C1 segment of cervical spinal cord (tissue), 14 donors: Measurements from ENCODE around the gene ZDHHC18.

ENCODE experiments used
- DNase-seq, 14 donors: peaks; one replicate each; lab custom pipeline; 2025; lab: John Stamatoyannopoulos, UW

ZDHHC18 gene

DNA sequence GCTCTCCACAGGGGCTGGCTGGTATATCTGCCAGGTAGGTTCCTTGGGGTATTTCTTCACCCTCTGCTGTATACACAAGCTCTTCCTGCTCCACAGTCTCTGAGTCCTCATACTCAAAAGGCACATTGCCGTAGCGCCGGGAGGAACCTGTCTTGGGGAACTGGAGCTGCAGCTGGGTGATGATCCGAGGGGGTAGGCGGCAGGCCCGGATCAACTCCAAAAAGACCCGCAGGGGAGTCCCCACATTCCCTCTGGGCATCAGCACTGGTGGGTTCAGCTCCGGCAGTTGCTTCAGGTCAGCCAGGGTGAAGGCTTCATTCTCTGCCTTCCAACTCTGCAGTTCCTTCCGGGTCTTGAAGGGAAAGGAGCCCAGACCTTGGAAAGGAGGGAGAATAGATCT is 70.9 kb downstream of the ZDHHC18 start:
- DNase-seq: no peak

DNA sequence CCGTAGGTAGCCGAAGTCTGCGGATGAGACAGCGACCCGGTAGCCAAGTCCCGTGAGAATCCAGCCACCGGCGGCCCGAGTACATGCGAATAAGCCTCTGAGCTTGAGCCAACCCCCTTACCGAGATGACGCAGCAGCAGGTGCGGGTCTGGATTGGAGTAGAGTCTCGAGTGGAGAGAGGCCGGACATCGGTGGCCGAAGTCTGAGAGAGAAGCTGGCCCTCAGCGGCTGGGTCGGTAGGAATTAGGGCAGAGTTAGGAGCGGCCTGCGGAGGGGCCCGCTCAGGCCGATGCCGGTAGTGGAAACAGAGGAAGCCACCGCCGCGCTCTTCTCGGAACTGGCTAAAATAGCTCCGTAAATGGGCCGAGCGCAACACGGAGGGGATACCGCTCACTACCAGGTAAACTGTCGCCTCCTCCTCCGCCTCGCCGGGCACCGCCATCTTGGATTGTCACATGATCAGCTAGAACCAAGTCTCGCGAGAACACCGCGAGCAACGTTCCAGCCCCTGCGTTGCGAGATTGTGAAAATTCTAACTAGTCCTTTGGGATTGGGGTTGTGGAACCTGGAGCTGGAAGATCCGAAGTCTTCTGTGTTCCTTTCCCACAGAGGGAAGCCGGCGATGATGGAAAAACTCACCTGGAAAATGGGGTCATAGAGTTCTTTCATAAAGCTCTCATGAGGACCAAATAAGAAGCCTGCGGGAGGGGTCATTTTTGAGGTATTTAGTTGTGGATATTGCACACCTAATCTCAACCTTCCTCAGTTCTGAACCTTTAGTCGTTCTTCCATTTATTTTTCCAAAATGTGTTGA is 73.7 kb downstream of the ZDHHC18 start, which contains the start of gene GPATCH3:
TSS of gene GPATCH3 (minus strand) at position 467 of the 814 bp plus-strand sequence. CDS start at position 442, 25 bp downstream.
- DNase-seq: peak; percentile 14 to 86 (median 74)

DNA sequence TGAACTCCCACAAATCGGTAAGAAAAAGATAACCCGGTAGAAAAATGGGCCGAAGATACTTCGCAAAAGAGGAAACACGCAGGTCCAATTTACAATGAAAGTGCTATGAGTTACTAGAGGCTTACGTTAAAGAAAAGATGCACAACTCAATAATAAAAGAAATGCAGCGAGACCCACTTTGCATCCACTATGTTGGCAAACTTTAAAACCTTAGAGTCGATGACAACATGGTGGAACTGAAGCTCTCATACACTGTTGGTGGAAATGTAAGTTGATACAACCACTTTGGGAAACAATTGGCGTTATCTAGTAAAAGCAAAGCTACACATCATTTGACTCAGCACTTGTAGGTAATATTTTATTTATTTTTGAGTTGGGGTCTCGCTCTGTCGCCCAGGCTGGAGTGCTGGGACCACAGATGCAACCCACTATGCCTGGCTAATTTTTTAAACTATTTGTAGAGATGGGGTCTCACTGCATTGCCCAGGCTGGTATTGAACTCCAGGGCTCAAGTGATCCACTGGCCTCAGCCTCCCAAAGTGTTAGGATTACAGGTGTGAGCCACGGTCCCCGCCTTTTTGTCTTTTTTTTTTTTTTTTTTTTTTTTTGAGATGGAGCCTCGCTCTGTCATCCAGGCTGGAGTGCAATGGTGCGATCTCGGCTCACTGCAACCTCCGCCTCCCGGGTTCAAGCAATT is 74.5 kb downstream of the ZDHHC18 start:
- no peak for DNase-seq
